Endodermal cell (in vitro differentiated cells): ENCODE measurements around the gene CHD9. TPM values are rescaled to one million over a fixed set of nuclear protein-coding genes. Genes with fewer than 3 reads are reported as not detected.

Experiments used
- DNase-seq: peaks from one replicate; pipeline ENCODE4 v3.0.0-alpha.2; 2017
- H3K27ac ChIP-seq: 2 replicates; pipeline ENCODE4 v1.5.1; 2013; ENCODE audit warnings: mild to moderate bottlenecking, low read depth, low read length, moderate library complexity
- H3K27me3 ChIP-seq: 2 replicates; pipeline ENCODE4 v1.6.1; 2013; ENCODE audit warnings: mild to moderate bottlenecking, low read length, moderate library complexity; ENCODE audit not compliant: insufficient read depth, control insufficient read depth, poor library complexity, severe bottlenecking
- H3K36me3 ChIP-seq: 2 replicates; pipeline ENCODE4 v1.7.0; 2013; ENCODE audit warnings: mild to moderate bottlenecking, low read length, moderate library complexity; ENCODE audit not compliant: control insufficient read depth, insufficient read depth
- H3K4me1 ChIP-seq: one replicate; pipeline ENCODE4 v1.7.0; 2013; ENCODE audit warnings: low read length; ENCODE audit not compliant: control insufficient read depth, insufficient read depth
- H3K4me3 ChIP-seq: 2 replicates; pipeline ENCODE4 v1.5.1; 2013; ENCODE audit warnings: mild to moderate bottlenecking, low read length, moderate library complexity
- H3K9ac ChIP-seq: 2 replicates; pipeline ENCODE4 v1.6.1; 2013; ENCODE audit warnings: mild to moderate bottlenecking, low read length, moderate library complexity; ENCODE audit not compliant: poor library complexity, severe bottlenecking; ENCODE audit errors: extremely low read depth
- H3K9me3 ChIP-seq: 2 replicates; pipeline ENCODE4 v1.6.1; 2013; ENCODE audit warnings: mild to moderate bottlenecking, low read length, moderate library complexity; ENCODE audit not compliant: control insufficient read depth
- H3K27ac Mint-ChIP-seq: 2 replicates; pipeline ENCODE4 v1.8.0; 2020; ENCODE audit warnings: mixed read lengths
- H3K27me3 Mint-ChIP-seq: 2 replicates; pipeline ENCODE4 v1.8.0; 2021; ENCODE audit warnings: mild to moderate bottlenecking, mixed read lengths; ENCODE audit not compliant: insufficient read depth
- H3K36me3 Mint-ChIP-seq: 2 replicates; pipeline ENCODE4 v1.8.0; 2020; ENCODE audit warnings: low read depth, mixed read lengths
- H3K4me1 Mint-ChIP-seq: 2 replicates; pipeline ENCODE4 v1.8.0; 2020; ENCODE audit warnings: mixed read lengths
- H3K4me3 Mint-ChIP-seq: 2 replicates; pipeline ENCODE4 v1.8.0; 2020; ENCODE audit warnings: mild to moderate bottlenecking, moderate library complexity, mixed read lengths
- H3K9me3 Mint-ChIP-seq: 2 replicates; pipeline ENCODE4 v1.8.0; 2020; ENCODE audit warnings: mild to moderate bottlenecking, mixed read lengths
- CTCF ChIP-seq: fragments of 200-600 bp; sonication (generic); conservative IDR thresholded peaks from 2 replicates; pipeline ENCODE4 v1.5.0; 2021; ENCODE audit warnings: antibody characterized with exemption, mild to moderate bottlenecking
- WGBS, 2 experiments: methylation state at CpG; one replicate each; pipeline versions ENCODE4 v1.1.5 to v1.1.7; 2013; ENCODE audit warnings: missing lambda C conversion rate in 2 of 2, mixed read lengths in 1 of 2; ENCODE audit not compliant: insufficient coverage in 1 of 2, insufficient read length in 1 of 2; 5-methylcytosine and 5-hydroxymethylcytosine counted together
- total RNA-seq, 2 donors: library from RNA; stranded (reverse); fragmentation: NEBNext Ultra II Directional in 1 of 2; extraction: Animal tissue kit (Norgen Biotek cat#: 25700) in 1 of 2; gene quantifications; 2 replicates in 1 of 2; 3 replicates in 1 of 2; pipeline ENCODE4 v1.2.1, GENCODE V29; 2021

CHD9 gene
- total RNA-seq, 2 donors from 2014 or later, result 36.8 to 40.5 TPM

- Mint-ChIP-seq H3K9me3 (peaks cover 16% of the 10 kb centered on the region), H3K4me3 (no peak overlapping the region)
Measured at GRCh38 chr16:53202398-53202797, 147.6 kb downstream of the CHD9 start.

GRCh38 chr16:53207810-53208752 lies 153.3 kb downstream of the CHD9 start:
- Histone ChIP-seq H3K9ac (peak overlapping the region; percentile 86), H3K27me3 (no peaks in the 10 kb centered on the region), H3K4me3 (peak overlapping the region; percentile 92), H3K9me3 (no peaks in the 10 kb centered on the region), H3K27ac (peak overlapping the region; percentile 96), H3K4me1 (no peaks in the 10 kb centered on the region), H3K36me3 (peaks cover 6% of the 10 kb centered on the region)
- Mint-ChIP-seq H3K36me3 (peaks cover 21% of the 10 kb centered on the region), H3K4me3 (peak overlapping the region; percentile 54), H3K27me3 (no peaks in the 10 kb centered on the region), H3K4me1 (peaks cover 10% of the 10 kb centered on the region), H3K27ac (peak overlapping the region; percentile 97), H3K9me3 (peaks cover 5% of the 10 kb centered on the region)
- whole genome bisulfite sequencing, 2 experiments, result 5 to 11% methylated on average over 3 to 8 of the region's 8 CpGs
- TF ChIP-seq CTCF, result peak; percentile 73
- DNase-seq, result peak; percentile 78

More at GRCh38 chr16:53202398-53202797, 147.6 kb downstream of the CHD9 start:
- no peaks in the 10 kb centered on the region for H3K27me3 Mint-ChIP-seq
- no peaks in the 10 kb centered on the region for H3K27me3 ChIP-seq
- no peak overlapping the region for H3K27ac Mint-ChIP-seq
- peaks cover 24% of the 10 kb centered on the region for H3K9me3 ChIP-seq
- no peak for DNase-seq
- no peak overlapping the region for H3K27ac ChIP-seq
- H3K9ac ChIP-seq, result no peak overlapping the region
- peaks cover 12% of the 10 kb centered on the region for H3K36me3 ChIP-seq
- peak overlapping the region; percentile 45 for H3K4me3 ChIP-seq
- TF ChIP-seq CTCF, result no peak
- H3K4me1 ChIP-seq, result no peaks in the 10 kb centered on the region
- no peaks in the 10 kb centered on the region for H3K4me1 Mint-ChIP-seq
- H3K36me3 Mint-ChIP-seq, result peaks cover 19% of the 10 kb centered on the region

GRCh38 chr16:53209429-53209828 lies 154.6 kb downstream of the CHD9 start:
- no peaks in the 10 kb centered on the region for H3K27me3 Mint-ChIP-seq
- 8 to 31% methylated on average over 5 of the region's 5 CpGs for WGBS, 2 experiments
- Histone ChIP-seq H3K9me3 (peaks cover 1% of the 10 kb centered on the region), H3K27me3 (no peaks in the 10 kb centered on the region), H3K36me3 (peaks cover 19% of the 10 kb centered on the region), H3K27ac (no peak overlapping the region), H3K9ac (peak overlapping the region; percentile 86), H3K4me1 (no peaks in the 10 kb centered on the region), H3K4me3 (peak overlapping the region; percentile 92)
- peak overlapping the region; percentile 83 for H3K27ac Mint-ChIP-seq
- no peaks in the 10 kb centered on the region for H3K9me3 Mint-ChIP-seq
- peak overlapping the region; percentile 54 for H3K4me3 Mint-ChIP-seq
- peaks cover 10% of the 10 kb centered on the region for H3K4me1 Mint-ChIP-seq
- no peak for DNase-seq
- H3K36me3 Mint-ChIP-seq, result peaks cover 18% of the 10 kb centered on the region
- TF ChIP-seq CTCF, result no peak
